ENCODE results near the gene CEP72.
A peak's percentile ranks its signal among the peaks of the same experiment; 100 is the strongest.
"Not testable (repeated sequence)": the region's sequence is repeated elsewhere in the genome, so short reads cannot be mapped to it uniquely, and the experiment has no call there.

Gene CEP72

GRCh38 chr5:612498-613424 lies 621 bp downstream of the CEP72 start:
- DNase-seq (ENCODE audit: low read depth, low spot score), result peak; percentile 40

- peak; percentile 23 for DNase-seq (ENCODE audit: low read depth, low spot score)
These were observed 4.4 kb downstream of the CEP72 start for GRCh38 chr5:616484-617039.

GRCh38 chr5:617896-618295 lies 5.8 kb downstream of the CEP72 start:
- DNase-seq (ENCODE audit: low read depth, low spot score), result no peak

GRCh38 chr5:618450-618849 lies 6.3 kb downstream of the CEP72 start:
- DNase-seq (ENCODE audit: low read depth, low spot score), result no peak

- no peak for DNase-seq (ENCODE audit: low read depth, low spot score)
These were observed 7.3 kb downstream of the CEP72 start for GRCh38 chr5:619444-619843.

- no peak for DNase-seq (ENCODE audit: low read depth, low spot score)
These were observed 8.0 kb downstream of the CEP72 start for GRCh38 chr5:620152-620551.

- no peak for DNase-seq (ENCODE audit: low read depth, low spot score)
These were observed 8.5 kb downstream of the CEP72 start for GRCh38 chr5:620586-621180.

GRCh38 chr5:621341-621761 lies 9.2 kb downstream of the CEP72 start:
- no peak for DNase-seq (ENCODE audit: low read depth, low spot score)

- DNase-seq (ENCODE audit: low read depth, low spot score), result no peak
These were observed 10.2 kb downstream of the CEP72 start for GRCh38 chr5:622359-622758.

GRCh38 chr5:622946-623522 lies 10.9 kb downstream of the CEP72 start:
- no peak for DNase-seq (ENCODE audit: low read depth, low spot score)

GRCh38 chr5:623531-623930 lies 11.4 kb downstream of the CEP72 start:
- DNase-seq (ENCODE audit: low read depth, low spot score), result no peak

- no peak for DNase-seq (ENCODE audit: low read depth, low spot score)
These were observed 12.2 kb downstream of the CEP72 start for GRCh38 chr5:624118-624950.

GRCh38 chr5:624951-625230 lies 12.8 kb downstream of the CEP72 start:
- DNase-seq (ENCODE audit: low read depth, low spot score), result no peak

GRCh38 chr5:625516-625915 lies 13.4 kb downstream of the CEP72 start:
- DNase-seq (ENCODE audit: low read depth, low spot score), result no peak

- DNase-seq (ENCODE audit: low read depth, low spot score), result no peak
These were observed 14.7 kb downstream of the CEP72 start for GRCh38 chr5:626850-627249.

- DNase-seq (ENCODE audit: low read depth, low spot score), result no peak
These were observed 15.7 kb downstream of the CEP72 start for GRCh38 chr5:627840-628239.

GRCh38 chr5:628351-629205 lies 16.4 kb downstream of the CEP72 start:
- DNase-seq (ENCODE audit: low read depth, low spot score), result not testable (repeated sequence)

- peak; percentile 19 for DNase-seq (ENCODE audit: low read depth, low spot score)
These were observed 21.4 kb downstream of the CEP72 start for GRCh38 chr5:633501-633955.

GRCh38 chr5:634191-634590 lies 22.1 kb downstream of the CEP72 start:
- DNase-seq (ENCODE audit: low read depth, low spot score), result no peak

- DNase-seq (ENCODE audit: low read depth, low spot score), result peak; percentile 62
These were observed 23.3 kb downstream of the CEP72 start for GRCh38 chr5:635306-636055.
